ENCODE data around the gene ARHGAP1. TPM values are rescaled to one million over a fixed set of nuclear protein-coding genes. Genes with fewer than 3 reads are reported as not detected.

ARHGAP1 gene
- total RNA-seq, 1 donor from 2014 or later, result 58.2 TPM

GRCh38 chr11:46690702-46691101, 9.7 kb downstream of the ARHGAP1 start:
- Mint-ChIP-seq H3K36me3 (peaks cover 7% of the 10 kb centered on the region), H3K4me1 (ENCODE audit: unreplicated experiment) (peaks cover 8% of the 10 kb centered on the region), H3K9me3 (no peaks in the 10 kb centered on the region), H3K27me3 (no peaks in the 10 kb centered on the region), H3K4me3 (no peak overlapping the region), H3K27ac (no peak overlapping the region)
- TF ChIP-seq CTCF (conservative IDR thresholded peaks at IDR 0.05), result no peak
- no peak for DNase-seq (ENCODE audit: extremely low spot score, unreplicated experiment)

- TF ChIP-seq CTCF (conservative IDR thresholded peaks at IDR 0.05), result no peak
- Mint-ChIP-seq H3K27me3 (no peaks in the 10 kb centered on the region), H3K4me3 (no peak overlapping the region), H3K4me1 (ENCODE audit: unreplicated experiment) (no peaks in the 10 kb centered on the region), H3K27ac (no peak overlapping the region), H3K9me3 (no peaks in the 10 kb centered on the region), H3K36me3 (peaks cover 7% of the 10 kb centered on the region)
- no peak for DNase-seq (ENCODE audit: extremely low spot score, unreplicated experiment)
These were observed 13.3 kb downstream of the ARHGAP1 start for GRCh38 chr11:46686886-46687795.

- Mint-ChIP-seq H3K27me3 (no peaks in the 10 kb centered on the region), H3K4me3 (no peak overlapping the region), H3K4me1 (ENCODE audit: unreplicated experiment) (no peaks in the 10 kb centered on the region), H3K9me3 (no peaks in the 10 kb centered on the region), H3K36me3 (peaks cover 3% of the 10 kb centered on the region), H3K27ac (no peak overlapping the region)
- no peak for TF ChIP-seq CTCF (conservative IDR thresholded peaks at IDR 0.05)
- DNase-seq (ENCODE audit: extremely low spot score, unreplicated experiment), result no peak
These were observed 16.1 kb downstream of the ARHGAP1 start for GRCh38 chr11:46684367-46684766.

- no peaks in the 10 kb centered on the region for H3K4me1 Mint-ChIP-seq (ENCODE audit: unreplicated experiment)
- no peaks in the 10 kb centered on the region for H3K9me3 Mint-ChIP-seq
- no peak overlapping the region for H3K27ac Mint-ChIP-seq
- no peak overlapping the region for H3K4me3 Mint-ChIP-seq
- DNase-seq (ENCODE audit: extremely low spot score, unreplicated experiment), result no peak
- no peaks in the 10 kb centered on the region for H3K27me3 Mint-ChIP-seq
- no peak for TF ChIP-seq CTCF (conservative IDR thresholded peaks at IDR 0.05)
- peaks cover 1% of the 10 kb centered on the region for H3K36me3 Mint-ChIP-seq
These were observed 17.4 kb downstream of the ARHGAP1 start for GRCh38 chr11:46682773-46683752.

- Mint-ChIP-seq H3K4me1 (ENCODE audit: unreplicated experiment) (no peaks in the 10 kb centered on the region), H3K4me3 (no peak overlapping the region), H3K36me3 (peaks cover 7% of the 10 kb centered on the region), H3K9me3 (no peaks in the 10 kb centered on the region), H3K27ac (no peak overlapping the region), H3K27me3 (no peaks in the 10 kb centered on the region)
- TF ChIP-seq CTCF (conservative IDR thresholded peaks at IDR 0.05), result no peak
- DNase-seq (ENCODE audit: extremely low spot score, unreplicated experiment), result no peak
These were observed 18.6 kb downstream of the ARHGAP1 start for GRCh38 chr11:46681814-46682213.
